ENCODE results near the gene TCP10L.

Gene TCP10L

GRCh38 chr21:32574946-32575925 is 10.1 kb downstream of the TCP10L start:
- ChIA-PET POLR2A (no interaction called here), CTCF (no interaction called here)
- no peak for DNase-seq (ENCODE audit: extremely low spot score)
- no peak for TF ChIP-seq TARDBP (IDR thresholded peaks at IDR 0.05)
- TF ChIP-seq FOXM1 (IDR thresholded peaks at IDR 0.05; ENCODE audit: borderline replicate concordance) = no peak
- TF ChIP-seq NFRKB (IDR thresholded peaks at IDR 0.05) = no peak
- no peak for TF ChIP-seq SUZ12 (IDR thresholded peaks at IDR 0.05)
- no peak for TF ChIP-seq ZNF384 (IDR thresholded peaks at IDR 0.05)

- POLR2A ChIA-PET = no interaction called here
- DNase-seq (ENCODE audit: extremely low spot score) = no peak
- TF ChIP-seq ZNF384 (IDR thresholded peaks at IDR 0.05) (no peak), L3MBTL2 (conservative IDR thresholded peaks at IDR 0.05) (no peak), LEF1 (IDR thresholded peaks at IDR 0.05; ENCODE audit: borderline replicate concordance) (no peak), BHLHE40 (IDR thresholded peaks at IDR 0.05; ENCODE audit: borderline replicate concordance) (no peak), TARDBP (IDR thresholded peaks at IDR 0.05) (no peak), HDGF (IDR thresholded peaks at IDR 0.05; ENCODE audit: borderline replicate concordance) (no peak), NFRKB (IDR thresholded peaks at IDR 0.05) (no peak), ELF4 (IDR thresholded peaks at IDR 0.05) (no peak)
- TF ChIP-seq, protein P1, sequence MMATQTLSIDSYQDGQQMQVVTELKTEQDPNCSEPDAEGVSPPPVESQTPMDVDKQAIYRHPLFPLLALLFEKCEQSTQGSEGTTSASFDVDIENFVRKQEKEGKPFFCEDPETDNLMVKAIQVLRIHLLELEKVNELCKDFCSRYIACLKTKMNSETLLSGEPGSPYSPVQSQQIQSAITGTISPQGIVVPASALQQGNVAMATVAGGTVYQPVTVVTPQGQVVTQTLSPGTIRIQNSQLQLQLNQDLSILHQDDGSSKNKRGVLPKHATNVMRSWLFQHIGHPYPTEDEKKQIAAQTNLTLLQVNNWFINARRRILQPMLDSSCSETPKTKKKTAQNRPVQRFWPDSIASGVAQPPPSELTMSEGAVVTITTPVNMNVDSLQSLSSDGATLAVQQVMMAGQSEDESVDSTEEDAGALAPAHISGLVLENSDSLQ (IDR thresholded peaks at IDR 0.05) = no peak
- CTCF ChIA-PET = no interaction called here
Observed at GRCh38 chr21:32572574-32573420, 12.5 kb downstream of the TCP10L start.

DNA sequence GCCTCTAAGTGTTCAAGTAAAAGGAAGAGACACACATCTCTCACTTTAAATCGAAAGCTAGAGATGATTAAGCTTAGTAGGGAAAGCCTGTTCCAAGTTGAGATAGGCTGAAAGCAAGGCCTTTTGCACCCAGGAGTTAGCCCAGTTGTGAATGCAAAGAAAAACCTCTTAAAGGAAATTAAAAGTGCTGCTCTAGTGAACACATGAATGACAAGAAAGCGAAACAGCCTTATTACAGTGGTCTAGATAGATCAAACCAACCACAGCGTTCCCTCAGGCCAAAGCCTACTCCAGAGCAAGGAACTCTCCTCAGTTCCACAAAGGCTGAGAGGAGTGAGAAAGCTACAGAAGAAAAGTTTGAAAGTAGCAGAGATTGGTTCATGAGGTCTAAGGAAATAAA is 14.9 kb downstream of the TCP10L start:
- ChIA-PET CTCF (no interaction called here), POLR2A (no interaction called here)
- TF ChIP-seq BHLHE40 (IDR thresholded peaks at IDR 0.05; ENCODE audit: borderline replicate concordance) (no peak), SP1 (IDR thresholded peaks at IDR 0.05) (no peak), FOXM1 (IDR thresholded peaks at IDR 0.05; ENCODE audit: borderline replicate concordance) (no peak), ZNF384 (IDR thresholded peaks at IDR 0.05) (no peak), HDGF (IDR thresholded peaks at IDR 0.05; ENCODE audit: borderline replicate concordance) (no peak), ELF4 (IDR thresholded peaks at IDR 0.05) (no peak), FOXA1 (IDR thresholded peaks at IDR 0.05) (no peak)
- TF ChIP-seq, protein P1 (IDR thresholded peaks at IDR 0.05) = no peak
- DNase-seq (ENCODE audit: extremely low spot score) = no peak

DNA sequence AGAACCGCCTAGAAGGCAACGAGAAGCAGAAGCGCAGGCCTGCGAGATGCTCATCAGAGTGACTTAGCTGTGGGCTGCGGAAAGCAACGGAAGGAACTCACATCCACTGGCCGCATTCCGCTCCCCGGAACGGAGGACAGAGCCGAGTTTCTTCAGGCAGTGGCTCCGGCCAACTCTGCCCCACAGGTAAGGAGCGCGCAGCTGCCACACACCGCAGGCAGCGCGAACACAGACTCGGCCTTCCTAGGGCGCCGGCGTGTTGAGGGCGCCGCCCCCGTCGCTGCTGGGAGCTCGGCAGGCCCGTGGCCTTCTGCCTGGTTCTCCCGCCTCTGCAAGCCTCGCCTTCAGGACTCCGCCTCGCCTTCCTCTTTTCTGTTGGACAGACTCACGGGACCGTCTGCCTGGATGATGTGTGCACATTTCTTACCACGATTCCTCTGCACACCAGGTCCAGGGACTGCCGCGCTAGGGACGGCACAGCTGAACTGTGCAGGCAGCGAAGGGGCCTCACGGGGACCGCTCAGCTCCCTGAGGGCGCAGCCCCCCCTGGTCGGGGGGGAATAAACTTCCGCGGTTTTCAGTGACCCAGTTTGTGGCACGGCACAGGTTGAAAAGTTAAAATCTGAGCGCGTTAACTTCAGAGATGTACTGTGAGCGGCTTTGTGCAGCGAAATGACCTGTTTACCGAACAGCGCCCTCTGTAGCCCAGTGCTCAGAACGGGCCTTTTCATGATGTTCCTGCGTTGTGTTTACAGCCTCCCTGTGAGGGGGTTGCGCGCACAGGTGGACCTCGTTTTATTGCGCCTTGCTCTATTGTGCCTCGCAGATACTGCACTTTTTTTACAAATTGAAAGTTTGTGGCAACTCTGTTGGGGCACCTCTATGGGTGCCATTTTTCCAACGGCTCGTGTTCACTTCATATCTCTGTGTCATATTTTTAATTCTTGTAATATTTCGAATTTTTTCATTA is 15.8 kb downstream of the TCP10L start:
- peak; percentile 84 for DNase-seq (ENCODE audit: extremely low spot score)
- peak; percentile 56; the same call in 1 of the 2 replicates for TF ChIP-seq FOXK2 (IDR thresholded peaks at IDR 0.05)
- peak; percentile 75 for TF ChIP-seq L3MBTL2 (conservative IDR thresholded peaks at IDR 0.05)
- TF ChIP-seq CTBP1 (IDR thresholded peaks at IDR 0.05; ENCODE audit: borderline replicate concordance) = no peak
- no peak for TF ChIP-seq HDGF (IDR thresholded peaks at IDR 0.05; ENCODE audit: borderline replicate concordance)
- TF ChIP-seq BHLHE40 (IDR thresholded peaks at IDR 0.05; ENCODE audit: borderline replicate concordance) = no peak
- no peak for TF ChIP-seq SP1 (IDR thresholded peaks at IDR 0.05)
- TF ChIP-seq FOXA1 (IDR thresholded peaks at IDR 0.05) = no peak
- CTCF ChIA-PET = interaction anchor here (0.7 to 1.0 kb wide), 8 partner anchors 8 to 915 kb away, joined by 3 to 5 read pairs (median 4); no protein-coding TSS in a partner anchor
- POLR2A ChIA-PET = interaction anchor here (0.7 to 1.2 kb wide), 5 partner anchors 15 to 177 kb away, joined by 3 to 5 read pairs (median 3); partner anchors contain the start of genes EVA1C and URB1

DNA sequence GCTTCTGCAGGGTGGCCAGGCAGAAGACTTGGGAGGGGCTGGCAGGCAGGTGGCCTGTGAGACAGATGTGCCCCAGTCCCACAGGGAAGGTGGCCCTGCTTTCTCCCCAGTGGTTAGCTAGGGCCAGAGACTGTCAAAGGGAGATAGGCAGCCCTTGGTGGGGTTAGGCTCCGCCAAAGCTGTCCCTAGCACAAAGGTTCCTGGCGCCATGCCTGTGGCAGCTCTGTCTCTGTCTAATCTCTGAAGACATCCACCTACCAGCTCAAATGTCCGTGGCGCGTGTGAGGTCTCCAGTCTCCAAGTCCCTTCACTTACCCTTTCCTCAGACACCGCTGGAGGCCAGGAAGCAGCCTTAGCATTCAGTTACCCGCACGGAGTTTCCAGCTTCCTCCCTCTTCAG is 17.7 kb downstream of the TCP10L start:
- CTCF ChIA-PET = interaction anchor here (0.6 to 1.0 kb wide), 2 partner anchors 164 to 204 kb away, joined by 4 to 5 read pairs; partner anchors contain the start of gene PAXBP1
- TF ChIP-seq LEF1 (IDR thresholded peaks at IDR 0.05; ENCODE audit: borderline replicate concordance) = no peak
- no peak for TF ChIP-seq FOXM1 (IDR thresholded peaks at IDR 0.05; ENCODE audit: borderline replicate concordance)
- TF ChIP-seq FOXK2 (IDR thresholded peaks at IDR 0.05) = no peak
- TF ChIP-seq L3MBTL2 (conservative IDR thresholded peaks at IDR 0.05) = no peak
- TF ChIP-seq HDGF (IDR thresholded peaks at IDR 0.05; ENCODE audit: borderline replicate concordance) = no peak
- TF ChIP-seq TARDBP (IDR thresholded peaks at IDR 0.05) = no peak
- no peak for TF ChIP-seq SUZ12 (IDR thresholded peaks at IDR 0.05)
- no peak for TF ChIP-seq NFRKB (IDR thresholded peaks at IDR 0.05)
- no peak for TF ChIP-seq SP1 (IDR thresholded peaks at IDR 0.05)
- TF ChIP-seq ZNF384 (IDR thresholded peaks at IDR 0.05) = no peak
- no peak for TF ChIP-seq BHLHE40 (IDR thresholded peaks at IDR 0.05; ENCODE audit: borderline replicate concordance)
- TF ChIP-seq ARNT (IDR thresholded peaks at IDR 0.05) = no peak
- no peak for TF ChIP-seq FOXA1 (IDR thresholded peaks at IDR 0.05)
- DNase-seq (ENCODE audit: extremely low spot score) = no peak
- POLR2A ChIA-PET = no interaction called here
